H9 (cell line): Measurements from ENCODE around the gene HECW1. TPM values are rescaled to one million over a fixed set of nuclear protein-coding genes. Genes with fewer than 3 reads are reported as not detected.

ENCODE experiments used
- DNase-seq: peaks from one replicate; pipeline ENCODE4 v3.0.0-alpha.2; 2017
- H2AFZ ChIP-seq: one replicate; pipeline ENCODE4 v1.6.1; 2013; ENCODE audit warnings: mild to moderate bottlenecking, low read length, control low read depth, moderate library complexity
- H2AK5ac ChIP-seq: 2 replicates; pipeline ENCODE4 v1.6.1; 2013; ENCODE audit warnings: low read length, control low read depth, mixed read lengths; ENCODE audit not compliant: insufficient read length
- H2BK120ac ChIP-seq: one replicate; pipeline ENCODE4 v1.6.1; 2013; ENCODE audit warnings: low read depth, mild to moderate bottlenecking, low read length, control low read depth, inconsistent platforms; ENCODE audit not compliant: poor library complexity, severe bottlenecking
- H2BK12ac ChIP-seq: 2 replicates; pipeline ENCODE4 v1.6.1; 2013; ENCODE audit warnings: low read length, control low read depth, mixed read lengths, low read depth; ENCODE audit not compliant: insufficient read length
- H2BK15ac ChIP-seq: 2 replicates; pipeline ENCODE4 v1.6.1; 2013; ENCODE audit warnings: low read depth, low read length, control low read depth
- H2BK20ac ChIP-seq: one replicate; pipeline ENCODE4 v1.6.1; 2013; ENCODE audit warnings: low read depth, mild to moderate bottlenecking, low read length, control low read depth, inconsistent platforms; ENCODE audit not compliant: poor library complexity, severe bottlenecking
- H2BK5ac ChIP-seq: 2 replicates; pipeline ENCODE4 v1.6.1; 2013; ENCODE audit warnings: low read length, control low read depth, mixed read lengths; ENCODE audit not compliant: insufficient read length
- H3K14ac ChIP-seq: 2 replicates; pipeline ENCODE4 v1.6.1; 2013; ENCODE audit warnings: low read length, control low read depth; ENCODE audit not compliant: insufficient read depth
- H3K18ac ChIP-seq: 2 replicates; pipeline ENCODE4 v1.6.1; 2013; ENCODE audit warnings: low read depth, mild to moderate bottlenecking, mixed read lengths, low read length, control low read depth; ENCODE audit not compliant: insufficient read length
- H3K23ac ChIP-seq: 2 replicates; pipeline ENCODE4 v1.6.1; 2013; ENCODE audit warnings: low read length, control low read depth, mixed read lengths, low read depth; ENCODE audit not compliant: insufficient read length
- H3K23me2 ChIP-seq: 2 replicates; pipeline ENCODE4 v1.6.1; 2013; ENCODE audit warnings: low read depth, mild to moderate bottlenecking, mixed read lengths, low read length, control low read depth; ENCODE audit not compliant: insufficient read length, poor library complexity, severe bottlenecking
- H3K27ac ChIP-seq: 2 replicates; pipeline ENCODE4 v1.5.1; 2013; ENCODE audit warnings: low read length, control low read depth, mixed read lengths, low read depth; ENCODE audit not compliant: insufficient read length
- H3K27me3 ChIP-seq: 2 replicates; pipeline ENCODE4 v1.6.1; 2013; ENCODE audit warnings: low read length, control low read depth, inconsistent platforms; ENCODE audit not compliant: insufficient read depth
- H3K4ac ChIP-seq: 2 replicates; pipeline ENCODE4 v1.6.1; 2013; ENCODE audit warnings: low read depth, mild to moderate bottlenecking, control low read depth, inconsistent platforms, low read length, moderate library complexity
- H3K4me1 ChIP-seq: 2 replicates; pipeline ENCODE4 v1.6.1; 2013; ENCODE audit warnings: low read length, control low read depth, inconsistent platforms; ENCODE audit not compliant: insufficient read depth
- H3K4me2 ChIP-seq: 2 replicates; pipeline ENCODE4 v1.6.1; 2013; ENCODE audit warnings: low read length, control low read depth, mixed read lengths; ENCODE audit not compliant: insufficient read length, insufficient read depth
- H3K56ac ChIP-seq: 2 replicates; pipeline ENCODE4 v1.6.1; 2013; ENCODE audit warnings: low read depth, mild to moderate bottlenecking, mixed read lengths, low read length, control low read depth; ENCODE audit not compliant: insufficient read length
- H3K79me1 ChIP-seq: 2 replicates; pipeline ENCODE4 v1.6.1; 2013; ENCODE audit warnings: low read depth, mild to moderate bottlenecking, moderate library complexity, low read length, control low read depth, inconsistent platforms; ENCODE audit not compliant: insufficient read depth, poor library complexity, severe bottlenecking
- H3K79me2 ChIP-seq: 2 replicates; pipeline ENCODE4 v1.6.1; 2013; ENCODE audit warnings: low read length, control low read depth, inconsistent platforms; ENCODE audit not compliant: insufficient read depth
- H3K9ac ChIP-seq: 2 replicates; pipeline ENCODE4 v1.6.1; 2013; ENCODE audit warnings: low read length, control low read depth, mixed read lengths; ENCODE audit not compliant: insufficient read length; ENCODE audit errors: extremely low read depth
- H3K9me3 ChIP-seq: one replicate; pipeline ENCODE4 v1.6.1; 2013; ENCODE audit warnings: low read depth, low read length, inconsistent platforms; ENCODE audit not compliant: control insufficient read depth
- H3T11ph ChIP-seq: one replicate; pipeline ENCODE4 v1.6.1; 2013; ENCODE audit warnings: mild to moderate bottlenecking, low read length, control low read depth, inconsistent platforms
- H4K20me1 ChIP-seq: one replicate; pipeline ENCODE4 v1.6.1; 2013; ENCODE audit not compliant: control insufficient read depth, insufficient read length, insufficient read depth
- H4K5ac ChIP-seq: 2 replicates; pipeline ENCODE4 v1.6.1; 2013; ENCODE audit warnings: low read depth, mild to moderate bottlenecking, mixed read lengths, low read length, control low read depth; ENCODE audit not compliant: insufficient read length
- H4K8ac ChIP-seq: replicated peaks from 2 replicates; pipeline ENCODE4 v1.6.1; 2013; ENCODE audit warnings: low read length, control low read depth, mixed read lengths, low read depth; ENCODE audit not compliant: insufficient read length
- H4K91ac ChIP-seq: 2 replicates; pipeline ENCODE4 v1.6.1; 2013; ENCODE audit warnings: low read depth, mild to moderate bottlenecking, moderate library complexity, mixed read lengths, low read length, control low read depth; ENCODE audit not compliant: insufficient read length
- H3K27ac Mint-ChIP-seq, 3 experiments: 2 replicates in 2 of 3; 3 replicates in 1 of 3; pipeline ENCODE4 v1.8.0; 2020 to 2021; ENCODE audit warnings: mixed read lengths in 3 of 3, mild to moderate bottlenecking in 1 of 3, moderate library complexity in 1 of 3
- H3K27me3 Mint-ChIP-seq: 2 replicates; pipeline ENCODE4 v1.8.0; 2021; ENCODE audit warnings: low read depth, mild to moderate bottlenecking, moderate library complexity, mixed read lengths
- H3K36me3 Mint-ChIP-seq, 3 experiments: 2 replicates in 2 of 3; 3 replicates in 1 of 3; pipeline ENCODE4 v1.8.0; 2020 to 2021; ENCODE audit warnings: low read depth in 3 of 3, mixed read lengths in 3 of 3; ENCODE audit not compliant: insufficient read depth in 1 of 3
- H3K4me1 Mint-ChIP-seq, 2 experiments: 2 replicates each; pipeline ENCODE4 v1.8.0; 2020; ENCODE audit warnings: mixed read lengths in 2 of 2
- H3K4me3 Mint-ChIP-seq, 2 experiments: 2 replicates in 1 of 2; 3 replicates in 1 of 2; pipeline ENCODE4 v1.8.0; 2020 to 2021; ENCODE audit warnings: mild to moderate bottlenecking in 2 of 2, mixed read lengths in 2 of 2, moderate library complexity in 1 of 2
- H3K9me3 Mint-ChIP-seq, 2 experiments: 2 replicates in 1 of 2; 3 replicates in 1 of 2; pipeline ENCODE4 v1.8.0; 2020; ENCODE audit warnings: mild to moderate bottlenecking in 2 of 2, mixed read lengths in 2 of 2, moderate library complexity in 1 of 2
- CTCF ChIP-seq: fragments of 200-600 bp; sonication (generic); conservative IDR thresholded peaks from 3 replicates; pipeline ENCODE4 v1.8.0; 2021; ENCODE audit warnings: antibody characterized with exemption, mild to moderate bottlenecking
- WGBS: extraction: QIAGEN DNeasy Blood & Tissue Kit; methylation state at CpG from one replicate; pipeline ENCODE4 v1.1.7; 2013; ENCODE audit warnings: missing lambda C conversion rate, low lambda C conversion rate, mixed read lengths; ENCODE audit not compliant: insufficient read length; ENCODE audit errors: extremely low coverage; 5-methylcytosine and 5-hydroxymethylcytosine counted together
- total RNA-seq: library from RNA; stranded (reverse); gene quantifications from 2 replicates; pipeline ENCODE4 v1.2.1, GENCODE V29; 2021

Gene HECW1
- total RNA-seq, 1 experiment from 2014 or later = 5.0 TPM

GRCh38 chr7:43140186-43140585 lies 27.7 kb downstream of the HECW1 start:
- Mint-ChIP-seq H3K27me3 (peaks cover 1% of the 10 kb centered on the region), H3K27ac (peak overlapping the region; percentile 30 to 90 (median 59); a peak in 5 of 7 replicates), H3K4me3 (no peak overlapping the region), H3K9me3 (peaks cover 0 to 2% of the 10 kb centered on the region in 2 experiments; a peak in 2 of 5 replicates), H3K4me1 (peaks cover 54 to 61% of the 10 kb centered on the region in 2 experiments), H3K36me3 (peaks cover 0 to 5% (median 4%) of the 10 kb centered on the region in 3 experiments; a peak in 3 of 7 replicates)
- no peak overlapping the region for H2AFZ ChIP-seq
- no peak overlapping the region for H2BK120ac ChIP-seq
- no peak for TF ChIP-seq CTCF
- no peak overlapping the region for H3K4ac ChIP-seq
- H3K4me2 ChIP-seq = no peak overlapping the region
- no peak overlapping the region for H3T11ph ChIP-seq
- no peak overlapping the region for H4K5ac ChIP-seq
- H3K14ac ChIP-seq = no peak overlapping the region
- no peak overlapping the region for H3K18ac ChIP-seq
- H2BK5ac ChIP-seq = no peak overlapping the region
- no peak overlapping the region for H2BK15ac ChIP-seq
- H3K4me1 ChIP-seq = peaks cover 17% of the 10 kb centered on the region; the same call in 1 of the 2 replicates
- H3K23ac ChIP-seq = no peak overlapping the region
- WGBS = no CpG with 5 or more reads among the region's 7 CpGs
- no peaks in the 10 kb centered on the region for H3K79me1 ChIP-seq
- H3K79me2 ChIP-seq = peaks cover 2% of the 10 kb centered on the region; the same call in 1 of the 2 replicates
- no peaks in the 10 kb centered on the region for H4K20me1 ChIP-seq
- no peak overlapping the region for H4K8ac ChIP-seq
- no peaks in the 10 kb centered on the region for H3K27me3 ChIP-seq
- H4K91ac ChIP-seq = no peak overlapping the region
- no peak overlapping the region for H2BK12ac ChIP-seq
- H3K56ac ChIP-seq = no peak overlapping the region
- no peaks in the 10 kb centered on the region for H3K23me2 ChIP-seq
- no peaks in the 10 kb centered on the region for H3K9me3 ChIP-seq
- H3K9ac ChIP-seq = no peak overlapping the region
- no peak for DNase-seq
- H2AK5ac ChIP-seq = no peak overlapping the region
- no peak overlapping the region for H2BK20ac ChIP-seq
- H3K27ac ChIP-seq = no peak overlapping the region
